Breast epithelium (tissue), 3 donors: ENCODE measurements around the gene DNAH3.

Experiments
- POLR2A ChIP-seq: fragments of 450-650 bp; IDR thresholded peaks from one replicate; pipeline ENCODE4 v1.6.1; 2016; ENCODE audit warnings: antibody characterized with exemption, mild to moderate bottlenecking, moderate library complexity
- POLR2AphosphoS5 ChIP-seq, 3 donors: sonication (generic); formaldehyde crosslinking; IDR thresholded peaks; one replicate each; pipeline ENCODE4 v1.6.1; 2017; ENCODE audit warnings: antibody characterized with exemption in 3 of 3
- TF ChIP-seq, protein P1 (sequence below), 3 donors: fragments of 450-650 bp; IDR thresholded peaks; one replicate each; pipeline ENCODE4 v1.5.1; 2016 to 2017; ENCODE audit warnings: antibody characterized with exemption in 3 of 3, mild to moderate bottlenecking in 3 of 3, moderate library complexity in 3 of 3

DNA sequence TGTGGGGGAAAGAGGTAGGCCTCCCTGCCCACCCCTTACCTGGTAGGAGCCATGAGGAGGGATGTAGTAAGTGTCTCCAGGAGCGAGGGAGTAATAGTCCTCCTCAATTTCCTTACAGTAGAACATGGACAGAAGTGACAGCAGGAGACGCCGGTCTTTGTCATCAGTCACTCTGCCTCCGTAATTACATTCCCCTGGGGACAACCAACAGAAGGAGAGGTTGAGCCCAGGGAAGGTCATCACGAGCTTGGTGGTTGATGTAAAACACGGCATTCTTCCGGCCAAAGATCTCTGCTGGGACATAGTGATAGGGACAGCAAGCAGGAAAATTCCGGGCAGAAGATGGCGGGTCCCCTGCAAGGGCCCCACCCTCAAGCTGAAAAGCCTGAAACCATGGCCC is 202.2 kb downstream of the DNAH3 start:
- TF ChIP-seq, protein P1, sequence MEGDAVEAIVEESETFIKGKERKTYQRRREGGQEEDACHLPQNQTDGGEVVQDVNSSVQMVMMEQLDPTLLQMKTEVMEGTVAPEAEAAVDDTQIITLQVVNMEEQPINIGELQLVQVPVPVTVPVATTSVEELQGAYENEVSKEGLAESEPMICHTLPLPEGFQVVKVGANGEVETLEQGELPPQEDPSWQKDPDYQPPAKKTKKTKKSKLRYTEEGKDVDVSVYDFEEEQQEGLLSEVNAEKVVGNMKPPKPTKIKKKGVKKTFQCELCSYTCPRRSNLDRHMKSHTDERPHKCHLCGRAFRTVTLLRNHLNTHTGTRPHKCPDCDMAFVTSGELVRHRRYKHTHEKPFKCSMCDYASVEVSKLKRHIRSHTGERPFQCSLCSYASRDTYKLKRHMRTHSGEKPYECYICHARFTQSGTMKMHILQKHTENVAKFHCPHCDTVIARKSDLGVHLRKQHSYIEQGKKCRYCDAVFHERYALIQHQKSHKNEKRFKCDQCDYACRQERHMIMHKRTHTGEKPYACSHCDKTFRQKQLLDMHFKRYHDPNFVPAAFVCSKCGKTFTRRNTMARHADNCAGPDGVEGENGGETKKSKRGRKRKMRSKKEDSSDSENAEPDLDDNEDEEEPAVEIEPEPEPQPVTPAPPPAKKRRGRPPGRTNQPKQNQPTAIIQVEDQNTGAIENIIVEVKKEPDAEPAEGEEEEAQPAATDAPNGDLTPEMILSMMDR (IDR thresholded peaks at IDR 0.05) = no peak
- TF ChIP-seq POLR2A = no peak
- TF ChIP-seq POLR2AphosphoS5 (IDR thresholded peaks at IDR 0.05) = no peak
